Measurements from ENCODE around the gene OR2AJ1. TPM values are rescaled to one million over a fixed set of nuclear protein-coding genes. Genes with fewer than 3 reads are reported as not detected.

OR2AJ1 gene
- polyA plus RNA-seq (ENCODE audit: low read depth in 6 of 6): not detected

GRCh38 chr1:247924868-247925267 is at the start of gene OR2AJ1:
Gene OR2AJ1, plus strand, starts transcription at chr1:247924889. Its CDS starts 8,880 bp downstream, at chr1:247933769.
- Mint-ChIP-seq H3K27me3 (no peaks in the 10 kb centered on the region), H3K9me3 (no peaks in the 10 kb centered on the region), H3K4me1 (no peaks in the 10 kb centered on the region), H3K4me3 (no peak within 1 kb of the TSS), H3K27ac (peak within 1 kb of the TSS in 1 of 6 donors; percentile 18), H3K36me3 (no peaks in the 10 kb centered on the region)
- ATAC-seq (ENCODE audit: low read depth in 2 of 2) (no peak), DNase-seq (no peak)

DNA sequence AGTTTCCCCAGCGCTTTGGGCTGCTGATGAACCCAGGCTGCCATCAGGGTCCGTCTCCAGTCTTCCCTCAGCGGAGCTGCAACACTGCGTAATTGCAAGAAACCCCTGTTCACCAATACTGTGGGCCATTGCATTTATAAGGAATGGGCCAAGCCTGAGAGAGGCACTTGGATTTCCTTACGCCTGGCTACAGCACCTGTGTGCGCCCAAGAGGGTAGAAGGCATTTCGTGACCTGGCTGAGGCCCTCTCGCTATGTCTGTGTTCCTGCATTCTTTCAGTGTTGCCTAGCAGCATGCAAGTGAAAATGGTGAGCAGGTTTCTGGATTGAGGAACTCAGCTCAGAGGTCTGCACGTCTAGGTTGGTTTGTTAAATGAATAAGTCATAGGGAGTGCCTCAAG is 41.3 kb upstream of the OR2AJ1 start:
- Mint-ChIP-seq H3K27ac (no peak overlapping the region), H3K36me3 (peaks cover 0 to 7% of the 10 kb centered on the region in 2 donors), H3K4me1 (peaks cover 0 to 4% (median 0%) of the 10 kb centered on the region in 3 donors), H3K27me3 (no peaks in the 10 kb centered on the region), H3K4me3 (no peak overlapping the region), H3K9me3 (no peaks in the 10 kb centered on the region)
- ATAC-seq (ENCODE audit: low read depth in 2 of 2): no peak
- DNase-seq: no peak

DNA sequence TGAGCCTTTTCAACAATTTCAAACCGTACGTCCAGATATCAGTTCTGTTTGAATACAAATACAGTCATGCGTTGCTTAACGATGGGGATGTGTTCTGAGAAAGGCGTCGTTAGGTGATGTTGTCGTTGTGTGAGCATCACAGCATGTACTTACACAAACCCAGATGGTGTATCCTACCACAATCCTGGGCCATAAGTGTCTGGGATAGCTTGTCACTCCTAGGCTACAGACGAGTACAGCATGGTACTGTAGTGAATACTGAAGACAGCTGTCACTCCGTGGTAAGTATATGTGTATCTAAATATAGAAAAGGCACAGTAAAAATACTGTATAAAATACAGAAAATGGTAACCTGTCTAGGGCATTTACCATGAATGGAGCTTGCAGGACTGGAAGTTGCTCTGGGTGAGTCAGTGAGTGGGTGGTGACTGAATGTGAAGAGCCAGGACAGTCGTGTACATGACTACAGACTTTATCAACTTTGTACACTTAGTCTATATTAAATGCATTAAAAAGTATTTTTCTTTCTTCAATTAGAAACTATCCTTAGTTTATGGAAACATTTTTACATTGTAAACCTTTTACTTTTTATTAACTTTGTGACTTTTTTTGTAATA is 39.8 kb upstream of the OR2AJ1 start:
- Mint-ChIP-seq H3K4me1 (no peaks in the 10 kb centered on the region), H3K27ac (peak overlapping the region in 1 of 6 donors; percentile 0), H3K9me3 (no peaks in the 10 kb centered on the region), H3K27me3 (no peaks in the 10 kb centered on the region), H3K4me3 (no peak overlapping the region), H3K36me3 (peaks cover 0 to under 1% of the 10 kb centered on the region in 2 donors)
- ATAC-seq (ENCODE audit: low read depth in 2 of 2) (no peak), DNase-seq (no peak)

- DNase-seq: no peak
- no peak for ATAC-seq (ENCODE audit: low read depth in 2 of 2)
- no peak within 1 kb of the TSS for H3K4me3 Mint-ChIP-seq
- peaks cover 0 to 1% (median 0%) of the 10 kb centered on the region in 3 donors for H3K4me1 Mint-ChIP-seq
- no peak within 1 kb of the TSS for H3K27ac Mint-ChIP-seq
- no peaks in the 10 kb centered on the region for H3K27me3 Mint-ChIP-seq
- peaks cover 0 to 3% (median 2%) of the 10 kb centered on the region in 7 donors for H3K9me3 Mint-ChIP-seq
- H3K36me3 Mint-ChIP-seq: peaks cover 0 to 22% of the 10 kb centered on the region in 2 donors
Measured at GRCh38 chr1:247895163-247895637, 29.5 kb upstream of the OR2AJ1 start, which contains the start of gene OR2W3. Gene OR2W3, plus strand, starts transcription at chr1:247895587. Its CDS starts 0 bp downstream, at chr1:247895587.

DNA sequence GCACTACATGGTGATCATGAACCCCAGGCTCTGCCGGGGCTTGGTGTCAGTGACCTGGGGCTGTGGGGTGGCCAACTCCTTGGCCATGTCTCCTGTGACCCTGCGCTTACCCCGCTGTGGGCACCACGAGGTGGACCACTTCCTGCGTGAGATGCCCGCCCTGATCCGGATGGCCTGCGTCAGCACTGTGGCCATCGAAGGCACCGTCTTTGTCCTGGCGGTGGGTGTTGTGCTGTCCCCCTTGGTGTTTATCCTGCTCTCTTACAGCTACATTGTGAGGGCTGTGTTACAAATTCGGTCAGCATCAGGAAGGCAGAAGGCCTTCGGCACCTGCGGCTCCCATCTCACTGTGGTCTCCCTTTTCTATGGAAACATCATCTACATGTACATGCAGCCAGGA is 28.7 kb upstream of the OR2AJ1 start:
- Mint-ChIP-seq H3K27ac (no peak overlapping the region), H3K4me3 (no peak overlapping the region), H3K27me3 (no peaks in the 10 kb centered on the region), H3K9me3 (peaks cover 0 to 3% (median 2%) of the 10 kb centered on the region in 7 donors), H3K36me3 (peaks cover 0 to 22% of the 10 kb centered on the region in 2 donors), H3K4me1 (peaks cover 0 to 1% (median 0%) of the 10 kb centered on the region in 3 donors)
- DNase-seq (no peak), ATAC-seq (ENCODE audit: low read depth in 2 of 2) (no peak)

DNA sequence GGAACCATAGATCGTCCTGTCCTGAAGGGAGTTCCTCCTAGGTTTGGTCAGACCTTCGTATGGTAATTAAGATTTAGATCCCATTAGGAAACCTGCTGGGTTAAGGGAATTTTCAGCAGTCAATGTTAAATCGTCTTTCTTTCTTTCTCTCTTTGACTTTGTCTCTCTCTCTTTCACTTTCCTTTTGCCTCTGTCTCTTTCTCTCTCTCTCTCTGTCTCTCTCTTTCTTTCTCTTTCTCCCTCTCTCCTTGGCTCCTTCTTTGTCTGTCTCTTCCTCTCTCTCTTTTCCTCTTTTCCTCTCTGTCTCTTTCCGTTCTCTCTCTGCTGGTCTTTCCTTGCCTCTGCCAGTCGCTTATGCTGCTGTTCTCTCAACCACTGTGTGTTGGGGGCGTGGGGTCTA is 20.6 kb upstream of the OR2AJ1 start:
- H3K4me3 Mint-ChIP-seq: no peak overlapping the region
- ATAC-seq (ENCODE audit: low read depth in 2 of 2) (no peak), DNase-seq (no peak)
- no peaks in the 10 kb centered on the region for H3K27me3 Mint-ChIP-seq
- H3K36me3 Mint-ChIP-seq: peaks cover 4 to 16% of the 10 kb centered on the region in 2 donors
- H3K27ac Mint-ChIP-seq: peak overlapping the region in 2 of 6 donors; percentile 79 to 82
- peaks cover 10 to 34% (median 31%) of the 10 kb centered on the region in 3 donors for H3K4me1 Mint-ChIP-seq
- peaks cover 6 to 21% (median 16%) of the 10 kb centered on the region in 7 donors for H3K9me3 Mint-ChIP-seq

- H3K27ac Mint-ChIP-seq: peak overlapping the region in 2 of 6 donors; percentile 76 to 91
- peak overlapping the region in 7 of 8 donors; percentile 82 to 94 (median 92) for H3K4me3 Mint-ChIP-seq
- DNase-seq (no peak), ATAC-seq (ENCODE audit: low read depth in 2 of 2) (no peak)
- no peaks in the 10 kb centered on the region for H3K27me3 Mint-ChIP-seq
- peaks cover 6 to 21% (median 16%) of the 10 kb centered on the region in 7 donors for H3K9me3 Mint-ChIP-seq
- H3K4me1 Mint-ChIP-seq: peaks cover 10 to 34% (median 31%) of the 10 kb centered on the region in 3 donors
- peaks cover 4 to 16% of the 10 kb centered on the region in 2 donors for H3K36me3 Mint-ChIP-seq
Measured at GRCh38 chr1:247905181-247905580, 19.5 kb upstream of the OR2AJ1 start.

DNA sequence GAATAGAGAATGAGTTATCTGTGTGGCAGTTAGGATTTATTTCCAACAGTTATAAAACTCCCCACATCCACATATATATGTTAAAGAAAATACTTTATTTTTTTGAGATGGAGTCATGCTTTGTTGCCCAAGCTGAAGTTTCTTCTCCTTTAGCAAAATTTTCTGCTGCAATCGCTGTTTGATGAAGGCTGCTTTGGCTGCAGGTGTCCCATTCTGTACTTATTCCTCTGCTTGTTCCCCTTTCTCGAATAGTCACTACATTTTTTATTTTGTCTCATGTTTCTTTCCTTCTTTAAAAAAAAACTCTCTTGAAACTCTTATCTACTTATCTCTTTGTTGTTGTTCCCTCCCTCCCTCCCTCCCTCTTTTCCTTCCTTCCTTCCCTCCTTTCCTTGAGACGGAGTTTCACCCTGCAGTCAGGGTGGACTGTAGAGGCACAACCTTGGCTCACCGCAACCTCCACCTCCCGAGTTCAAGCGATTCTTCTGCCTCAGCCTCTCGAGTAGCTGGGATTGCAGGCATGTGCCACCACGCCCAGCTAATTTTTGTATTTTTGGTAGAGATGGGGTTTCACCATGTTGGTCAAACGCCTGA is 18.7 kb upstream of the OR2AJ1 start:
- ATAC-seq (ENCODE audit: low read depth in 2 of 2): peak; percentile 86 to 87
- no peaks in the 10 kb centered on the region for H3K27me3 Mint-ChIP-seq
- peaks cover 4 to 16% of the 10 kb centered on the region in 2 donors for H3K36me3 Mint-ChIP-seq
- H3K4me3 Mint-ChIP-seq: peak overlapping the region; percentile 82 to 95 (median 92)
- H3K9me3 Mint-ChIP-seq: peaks cover 6 to 21% (median 16%) of the 10 kb centered on the region in 7 donors
- H3K27ac Mint-ChIP-seq: peak overlapping the region; percentile 67 to 97 (median 90)
- peak; percentile 5 for DNase-seq
- peaks cover 10 to 34% (median 31%) of the 10 kb centered on the region in 3 donors for H3K4me1 Mint-ChIP-seq

- Mint-ChIP-seq H3K9me3 (peaks cover 6 to 21% (median 16%) of the 10 kb centered on the region in 7 donors), H3K27ac (peak overlapping the region; percentile 67 to 97 (median 90)), H3K36me3 (peaks cover 4 to 16% of the 10 kb centered on the region in 2 donors), H3K4me1 (peaks cover 10 to 34% (median 31%) of the 10 kb centered on the region in 3 donors), H3K4me3 (peak overlapping the region; percentile 82 to 95 (median 92)), H3K27me3 (no peaks in the 10 kb centered on the region)
- ATAC-seq (ENCODE audit: low read depth in 2 of 2) (peak; percentile 52 to 55), DNase-seq (peak; percentile 14)
Measured at GRCh38 chr1:247906504-247907047, 18.1 kb upstream of the OR2AJ1 start.

- no peak for DNase-seq
- Mint-ChIP-seq H3K9me3 (peaks cover 6 to 17% (median 12%) of the 10 kb centered on the region in 7 donors), H3K4me1 (peaks cover 10 to 34% (median 31%) of the 10 kb centered on the region in 3 donors), H3K36me3 (peaks cover 0 to 13% of the 10 kb centered on the region in 2 donors), H3K4me3 (peak overlapping the region in 1 of 8 donors; percentile 61), H3K27ac (peak overlapping the region in 1 of 6 donors; percentile 11), H3K27me3 (no peaks in the 10 kb centered on the region)
- no peak for ATAC-seq (ENCODE audit: low read depth in 2 of 2)
Measured at GRCh38 chr1:247908766-247909165, 15.9 kb upstream of the OR2AJ1 start.

DNA sequence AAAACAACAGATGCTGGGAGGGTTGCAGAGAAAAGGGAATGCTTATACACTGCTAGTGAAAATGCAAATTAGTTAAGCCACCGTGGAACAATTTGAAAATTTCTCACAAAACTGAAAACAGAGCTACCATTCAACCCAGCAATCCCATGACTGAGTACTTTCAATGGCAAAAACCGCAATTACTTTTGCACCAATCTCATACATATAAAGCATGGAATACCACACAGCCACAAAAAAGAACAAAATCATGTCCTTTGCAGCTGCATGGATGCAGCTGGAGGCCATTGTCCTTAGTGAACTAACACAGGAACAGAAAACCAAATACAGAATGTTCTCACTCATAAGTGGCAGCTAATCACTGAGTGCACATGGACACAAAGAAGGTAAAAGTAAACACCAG is 10.9 kb upstream of the OR2AJ1 start:
- no peak overlapping the region for H3K27ac Mint-ChIP-seq
- H3K4me1 Mint-ChIP-seq: no peaks in the 10 kb centered on the region
- H3K4me3 Mint-ChIP-seq: no peak overlapping the region
- H3K9me3 Mint-ChIP-seq: no peaks in the 10 kb centered on the region
- DNase-seq (no peak), ATAC-seq (ENCODE audit: low read depth in 2 of 2) (no peak)
- no peaks in the 10 kb centered on the region for H3K36me3 Mint-ChIP-seq
- H3K27me3 Mint-ChIP-seq: no peaks in the 10 kb centered on the region

GRCh38 chr1:247914941-247915662 is 9.6 kb upstream of the OR2AJ1 start:
- no peak for ATAC-seq (ENCODE audit: low read depth in 2 of 2)
- Mint-ChIP-seq H3K36me3 (no peaks in the 10 kb centered on the region), H3K9me3 (no peaks in the 10 kb centered on the region), H3K27ac (peak overlapping the region in 1 of 6 donors; percentile 34), H3K4me1 (no peaks in the 10 kb centered on the region), H3K4me3 (no peak overlapping the region), H3K27me3 (no peaks in the 10 kb centered on the region)
- no peak for DNase-seq

DNA sequence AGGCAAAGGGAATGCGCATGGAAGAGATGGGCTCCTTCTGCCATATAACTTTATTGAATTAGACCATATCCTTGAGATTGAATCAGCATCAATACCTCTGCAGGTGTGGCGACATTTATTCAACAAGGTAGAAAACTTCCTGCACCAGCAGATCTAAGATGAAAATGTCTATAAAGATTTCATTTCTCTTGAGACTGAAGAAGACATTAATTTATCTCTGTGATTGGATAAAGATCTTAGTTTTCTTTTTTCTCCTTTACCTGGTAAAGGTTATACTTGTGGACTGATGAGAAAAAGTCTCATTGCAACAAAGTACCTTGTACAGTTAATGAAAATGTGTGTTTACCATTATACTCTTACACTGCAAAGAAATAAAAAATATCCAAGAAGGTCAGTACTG is 4.7 kb upstream of the OR2AJ1 start, which contains the start of gene OR2T8:
Gene OR2T8 (plus strand): TSS at position 301 of the 400 bp plus-strand sequence. CDS start 766 bp downstream, outside the sequence.
- Mint-ChIP-seq H3K27ac (no peak within 1 kb of the TSS), H3K27me3 (no peaks in the 10 kb centered on the region), H3K9me3 (no peaks in the 10 kb centered on the region), H3K4me3 (no peak within 1 kb of the TSS), H3K36me3 (no peaks in the 10 kb centered on the region), H3K4me1 (no peaks in the 10 kb centered on the region)
- ATAC-seq (ENCODE audit: low read depth in 2 of 2) (no peak), DNase-seq (no peak)
